ENCODE results near the gene ABCD1.
"Not testable (repeated sequence)": the region's sequence is repeated elsewhere in the genome, so short reads cannot be mapped to it uniquely, and the experiment has no call there.

Gene ABCD1

DNA sequence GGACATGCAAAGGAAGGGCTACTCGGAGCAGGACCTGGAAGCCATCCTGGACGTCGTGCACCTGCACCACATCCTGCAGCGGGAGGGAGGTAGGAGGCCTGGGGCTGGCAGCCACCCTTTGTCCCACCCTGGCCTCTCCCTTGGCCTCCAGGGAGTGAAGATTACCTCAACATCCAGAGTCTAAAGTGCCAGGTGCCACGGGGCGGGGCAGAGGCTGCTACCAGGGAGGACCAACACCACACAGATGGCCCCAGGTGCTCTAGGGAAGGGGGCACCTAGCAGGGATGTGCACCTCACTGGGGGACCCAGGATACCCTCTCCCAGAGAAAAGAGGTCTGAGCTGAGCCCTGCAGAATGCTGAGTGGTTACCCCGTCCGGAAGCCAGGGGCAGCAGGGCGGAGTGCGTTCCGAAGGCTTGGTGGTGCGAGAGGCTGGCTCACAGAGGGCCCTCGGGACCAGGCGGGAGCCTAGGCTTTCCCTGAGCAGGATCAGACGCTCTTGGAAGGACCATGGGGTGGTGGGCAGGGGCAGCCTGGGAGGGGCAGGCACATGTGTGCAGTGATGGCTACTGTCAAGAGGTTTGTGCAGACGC lies 16.1 kb downstream of the ABCD1 start:
- TF ChIP-seq, protein P1, sequence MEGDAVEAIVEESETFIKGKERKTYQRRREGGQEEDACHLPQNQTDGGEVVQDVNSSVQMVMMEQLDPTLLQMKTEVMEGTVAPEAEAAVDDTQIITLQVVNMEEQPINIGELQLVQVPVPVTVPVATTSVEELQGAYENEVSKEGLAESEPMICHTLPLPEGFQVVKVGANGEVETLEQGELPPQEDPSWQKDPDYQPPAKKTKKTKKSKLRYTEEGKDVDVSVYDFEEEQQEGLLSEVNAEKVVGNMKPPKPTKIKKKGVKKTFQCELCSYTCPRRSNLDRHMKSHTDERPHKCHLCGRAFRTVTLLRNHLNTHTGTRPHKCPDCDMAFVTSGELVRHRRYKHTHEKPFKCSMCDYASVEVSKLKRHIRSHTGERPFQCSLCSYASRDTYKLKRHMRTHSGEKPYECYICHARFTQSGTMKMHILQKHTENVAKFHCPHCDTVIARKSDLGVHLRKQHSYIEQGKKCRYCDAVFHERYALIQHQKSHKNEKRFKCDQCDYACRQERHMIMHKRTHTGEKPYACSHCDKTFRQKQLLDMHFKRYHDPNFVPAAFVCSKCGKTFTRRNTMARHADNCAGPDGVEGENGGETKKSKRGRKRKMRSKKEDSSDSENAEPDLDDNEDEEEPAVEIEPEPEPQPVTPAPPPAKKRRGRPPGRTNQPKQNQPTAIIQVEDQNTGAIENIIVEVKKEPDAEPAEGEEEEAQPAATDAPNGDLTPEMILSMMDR (conservative IDR thresholded peaks at IDR 0.05; ENCODE audit: low read length), result no peak
- no peak for TF ChIP-seq EZH2phosphoT487 (IDR thresholded peaks at IDR 0.05; ENCODE audit: borderline replicate concordance)
- peaks cover 5% of the 10 kb centered on the region for H3K4me1 ChIP-seq (ENCODE audit: insufficient read depth, low read length, poor library complexity, severe bottlenecking)
- H4K20me1 ChIP-seq (ENCODE audit: insufficient read depth, low read length, poor library complexity, severe bottlenecking), result no peaks in the 10 kb centered on the region

GRCh38 chrX:153741446-153741845 lies 16.8 kb downstream of the ABCD1 start:
- no peaks in the 10 kb centered on the region for H3K9me2 ChIP-seq (replicated peaks; ENCODE audit: low read depth, low read length)
- TF ChIP-seq, protein P1 (conservative IDR thresholded peaks at IDR 0.05; ENCODE audit: low read length), result no peak
- TF ChIP-seq EZH2phosphoT487 (IDR thresholded peaks at IDR 0.05; ENCODE audit: borderline replicate concordance), result no peak
- H3K36me3 ChIP-seq (ENCODE audit: insufficient read depth, low read length), result no peaks in the 10 kb centered on the region
- no peak overlapping the region for H2AFZ ChIP-seq (ENCODE audit: low read length)
- H3K79me2 ChIP-seq (ENCODE audit: insufficient read depth, low read length), result no peaks in the 10 kb centered on the region
- no peak overlapping the region for H3K4me3 ChIP-seq (ENCODE audit: low read length, poor library complexity, severe bottlenecking)
- H3K9ac ChIP-seq (ENCODE audit: low read depth, low read length, poor library complexity, severe bottlenecking), result no peak overlapping the region
- no peak overlapping the region for H3K4me2 ChIP-seq (ENCODE audit: low read depth, low read length, poor library complexity, severe bottlenecking)
- H3K27me3 ChIP-seq (ENCODE audit: insufficient read depth, low read length, poor library complexity, severe bottlenecking), result no peaks in the 10 kb centered on the region
- H3F3A ChIP-seq (ENCODE audit: low read depth), result no peaks in the 10 kb centered on the region
- no peaks in the 10 kb centered on the region for H3K9me3 ChIP-seq (ENCODE audit: insufficient read depth, low read depth, low read length)
- H3K4me1 ChIP-seq (ENCODE audit: insufficient read depth, low read length, poor library complexity, severe bottlenecking), result peaks cover 5% of the 10 kb centered on the region
- H4K20me1 ChIP-seq (ENCODE audit: insufficient read depth, low read length, poor library complexity, severe bottlenecking), result no peaks in the 10 kb centered on the region

More for the DNA sequence above, 16.1 kb downstream of the ABCD1 start:
- Histone ChIP-seq H3K4me2 (ENCODE audit: low read depth, low read length, poor library complexity, severe bottlenecking) (no peak overlapping the region), H3K4me3 (ENCODE audit: low read length, poor library complexity, severe bottlenecking) (no peak overlapping the region), H3K27me3 (ENCODE audit: insufficient read depth, low read length, poor library complexity, severe bottlenecking) (no peaks in the 10 kb centered on the region), H3K9ac (ENCODE audit: low read depth, low read length, poor library complexity, severe bottlenecking) (no peak overlapping the region), H3K9me2 (replicated peaks; ENCODE audit: low read depth, low read length) (no peaks in the 10 kb centered on the region), H3K36me3 (ENCODE audit: insufficient read depth, low read length) (no peaks in the 10 kb centered on the region), H3K9me3 (ENCODE audit: insufficient read depth, low read depth, low read length) (no peaks in the 10 kb centered on the region), H2AFZ (ENCODE audit: low read length) (no peak overlapping the region), H3K79me2 (ENCODE audit: insufficient read depth, low read length) (no peaks in the 10 kb centered on the region), H3F3A (ENCODE audit: low read depth) (no peaks in the 10 kb centered on the region)

DNA sequence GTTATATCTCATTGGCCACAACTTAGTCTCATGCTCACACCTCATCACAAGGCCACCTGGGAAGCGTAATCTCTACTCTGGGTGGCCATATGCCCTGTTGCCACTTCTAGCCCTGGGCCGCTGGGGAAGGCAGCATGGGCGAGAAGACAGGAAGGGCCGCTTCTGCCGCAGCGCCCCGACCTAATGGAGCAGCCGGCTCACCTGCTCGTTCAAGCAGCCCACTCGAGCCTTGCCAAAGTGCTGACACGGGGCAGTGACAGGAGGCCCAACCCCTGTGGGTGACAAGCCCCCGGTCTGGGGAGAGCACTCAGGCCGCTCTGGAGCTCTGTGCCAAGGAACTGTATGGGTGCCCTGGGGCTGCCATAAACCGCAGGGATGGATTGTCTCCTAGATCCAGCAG lies 17.5 kb downstream of the ABCD1 start:
- not testable (repeated sequence) for H3K4me1 ChIP-seq (ENCODE audit: insufficient read depth, low read length, poor library complexity, severe bottlenecking)

DNA sequence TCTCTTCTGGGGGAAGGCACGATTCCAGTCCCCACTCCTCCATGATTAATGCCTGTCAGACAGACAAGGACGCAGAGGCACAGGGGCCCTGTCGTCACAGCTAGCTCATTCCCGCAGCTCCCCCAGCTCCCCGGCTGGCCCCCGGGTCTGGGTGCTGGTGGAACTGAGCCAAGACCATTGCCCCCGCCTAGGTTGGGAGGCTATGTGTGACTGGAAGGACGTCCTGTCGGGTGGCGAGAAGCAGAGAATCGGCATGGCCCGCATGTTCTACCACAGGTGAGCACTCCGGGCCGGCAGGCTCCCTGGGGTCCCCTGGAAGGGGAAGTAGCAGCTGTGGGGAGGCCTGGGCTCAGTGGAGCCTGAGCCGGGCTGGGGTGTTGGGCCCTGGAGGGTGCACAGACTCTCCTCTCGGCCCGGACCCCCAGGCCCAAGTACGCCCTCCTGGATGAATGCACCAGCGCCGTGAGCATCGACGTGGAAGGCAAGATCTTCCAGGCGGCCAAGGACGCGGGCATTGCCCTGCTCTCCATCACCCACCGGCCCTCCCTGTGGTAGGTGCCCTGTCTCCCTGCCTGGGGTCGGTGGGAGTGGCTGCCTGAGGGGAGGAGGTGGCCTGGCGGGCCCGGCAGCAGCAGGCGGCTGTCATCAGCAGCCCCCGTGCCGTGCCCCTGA lies 18.3 kb downstream of the ABCD1 start:
- not testable (repeated sequence) for H3K27me3 ChIP-seq (ENCODE audit: insufficient read depth, low read length, poor library complexity, severe bottlenecking); H3K9me2 ChIP-seq (replicated peaks; ENCODE audit: low read depth, low read length); H3K4me3 ChIP-seq (ENCODE audit: low read length, poor library complexity, severe bottlenecking); H2AFZ ChIP-seq (ENCODE audit: low read length); H3K4me2 ChIP-seq (ENCODE audit: low read depth, low read length, poor library complexity, severe bottlenecking); H3K79me2 ChIP-seq (ENCODE audit: insufficient read depth, low read length); H3K9ac ChIP-seq (ENCODE audit: low read depth, low read length, poor library complexity, severe bottlenecking); H4K20me1 ChIP-seq (ENCODE audit: insufficient read depth, low read length, poor library complexity, severe bottlenecking); H3F3A ChIP-seq (ENCODE audit: low read depth); H3K4me1 ChIP-seq (ENCODE audit: insufficient read depth, low read length, poor library complexity, severe bottlenecking); H3K9me3 ChIP-seq (ENCODE audit: insufficient read depth, low read depth, low read length); H3K36me3 ChIP-seq (ENCODE audit: insufficient read depth, low read length)

More for the DNA sequence above, 17.5 kb downstream of the ABCD1 start:
- not testable (repeated sequence) for H3K36me3 ChIP-seq (ENCODE audit: insufficient read depth, low read length); H3K79me2 ChIP-seq (ENCODE audit: insufficient read depth, low read length); H3K9me3 ChIP-seq (ENCODE audit: insufficient read depth, low read depth, low read length); H3F3A ChIP-seq (ENCODE audit: low read depth); H3K4me3 ChIP-seq (ENCODE audit: low read length, poor library complexity, severe bottlenecking); H3K27me3 ChIP-seq (ENCODE audit: insufficient read depth, low read length, poor library complexity, severe bottlenecking); H3K9me2 ChIP-seq (replicated peaks; ENCODE audit: low read depth, low read length); H3K4me2 ChIP-seq (ENCODE audit: low read depth, low read length, poor library complexity, severe bottlenecking); H2AFZ ChIP-seq (ENCODE audit: low read length); H4K20me1 ChIP-seq (ENCODE audit: insufficient read depth, low read length, poor library complexity, severe bottlenecking); H3K9ac ChIP-seq (ENCODE audit: low read depth, low read length, poor library complexity, severe bottlenecking)

GRCh38 chrX:153743468-153744209 lies 19.0 kb downstream of the ABCD1 start:
- H3K9me2 ChIP-seq (replicated peaks; ENCODE audit: low read depth, low read length); H3K79me2 ChIP-seq (ENCODE audit: insufficient read depth, low read length); H2AFZ ChIP-seq (ENCODE audit: low read length); H3K36me3 ChIP-seq (ENCODE audit: insufficient read depth, low read length); H3K9ac ChIP-seq (ENCODE audit: low read depth, low read length, poor library complexity, severe bottlenecking); H3K27me3 ChIP-seq (ENCODE audit: insufficient read depth, low read length, poor library complexity, severe bottlenecking); H3K4me2 ChIP-seq (ENCODE audit: low read depth, low read length, poor library complexity, severe bottlenecking); H3K4me3 ChIP-seq (ENCODE audit: low read length, poor library complexity, severe bottlenecking); H4K20me1 ChIP-seq (ENCODE audit: insufficient read depth, low read length, poor library complexity, severe bottlenecking); H3K9me3 ChIP-seq (ENCODE audit: insufficient read depth, low read depth, low read length); H3F3A ChIP-seq (ENCODE audit: low read depth); H3K4me1 ChIP-seq (ENCODE audit: insufficient read depth, low read length, poor library complexity, severe bottlenecking): not testable (repeated sequence)
